Measurements from ENCODE around the gene AMN.

AMN gene

DNA sequence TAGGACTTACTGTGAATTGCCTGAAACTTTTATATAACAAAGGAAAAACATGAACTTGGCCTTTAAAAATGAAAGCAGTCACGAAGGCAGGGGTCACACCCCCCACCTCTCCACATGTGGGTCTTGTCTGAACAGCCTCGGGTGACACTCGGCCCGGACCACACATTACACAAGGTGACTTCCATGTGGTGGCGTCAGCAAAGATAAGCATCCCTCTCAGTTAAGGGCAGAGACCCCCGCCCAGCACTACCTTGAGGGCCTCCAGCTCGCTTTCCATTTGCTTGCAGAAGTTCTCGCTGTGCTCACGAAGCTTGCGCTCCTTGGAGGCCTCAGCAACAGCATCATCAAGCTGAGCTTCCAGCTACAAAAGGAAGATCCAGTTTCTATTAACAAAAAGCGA lies 47.4 kb downstream of the AMN start:
- no peak for DNase-seq

DNA sequence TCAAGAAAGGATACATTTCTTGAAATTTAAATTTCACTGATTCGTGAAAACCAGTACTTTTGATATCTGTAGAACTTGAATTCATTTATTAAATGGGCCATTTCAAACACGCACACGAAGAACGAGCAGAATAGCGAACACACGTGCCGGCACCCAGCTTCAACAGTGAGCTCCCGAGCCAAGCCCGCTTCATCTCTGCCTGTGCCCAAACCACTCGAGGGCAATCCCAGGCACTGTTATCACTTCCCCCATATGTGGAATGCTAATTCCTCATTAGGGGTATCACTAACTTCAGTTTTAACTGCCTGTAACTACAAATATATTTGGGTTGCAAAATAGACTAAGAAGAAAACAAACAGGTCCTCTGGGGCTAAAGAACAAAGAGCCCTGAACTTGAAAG lies 48.0 kb downstream of the AMN start:
- DNase-seq, result no peak

GRCh38 chr14:102971314-102971713 lies 48.9 kb downstream of the AMN start:
- no peak for DNase-seq

GRCh38 chr14:102971836-102972606 lies 49.6 kb downstream of the AMN start:
- no peak for DNase-seq

GRCh38 chr14:102973706-102974285 lies 51.3 kb downstream of the AMN start:
- no peak for DNase-seq

DNA sequence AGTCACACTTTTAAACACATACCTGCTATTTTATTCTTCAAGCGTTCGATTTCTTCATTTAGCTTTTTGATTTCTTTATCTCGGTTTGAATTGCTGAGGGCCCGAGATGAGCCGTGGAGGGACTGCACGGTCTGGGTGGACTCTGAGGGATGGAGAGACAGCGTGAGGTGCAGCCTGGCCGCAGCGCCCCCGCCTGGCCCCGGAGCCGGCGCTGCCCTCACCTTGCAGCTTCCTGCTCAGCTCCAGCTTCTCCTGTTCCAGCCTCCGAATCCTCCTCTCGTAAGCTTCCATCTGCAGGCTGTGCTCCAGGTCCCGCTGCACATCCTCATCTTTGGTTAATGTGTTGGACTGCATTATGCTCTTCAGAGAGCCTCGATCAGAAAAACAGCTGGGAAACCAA lies 53.2 kb downstream of the AMN start:
- no peak for DNase-seq

DNA sequence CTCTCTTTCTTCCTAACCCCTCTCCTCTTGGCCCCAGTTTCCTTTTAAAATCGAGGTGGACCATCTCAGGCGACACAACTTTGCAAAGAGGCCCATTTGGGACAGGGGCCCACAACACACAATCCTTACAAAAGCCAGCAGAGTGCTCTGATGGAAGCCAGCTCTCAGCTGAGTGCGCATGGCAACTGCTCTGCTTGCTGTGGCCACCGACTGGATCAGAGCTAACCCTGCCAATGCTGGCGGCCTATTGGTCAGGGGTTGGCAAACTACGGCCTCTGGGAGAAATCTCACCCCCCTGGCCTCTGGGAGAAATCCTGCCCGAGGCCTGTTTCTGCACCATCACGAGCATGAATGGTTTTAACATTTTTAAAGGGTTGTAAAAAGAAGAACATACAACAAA lies 55.0 kb downstream of the AMN start:
- DNase-seq, result no peak

GRCh38 chr14:102979406-102979805 lies 56.9 kb downstream of the AMN start:
- peak; percentile 24 to 31 for DNase-seq

DNA sequence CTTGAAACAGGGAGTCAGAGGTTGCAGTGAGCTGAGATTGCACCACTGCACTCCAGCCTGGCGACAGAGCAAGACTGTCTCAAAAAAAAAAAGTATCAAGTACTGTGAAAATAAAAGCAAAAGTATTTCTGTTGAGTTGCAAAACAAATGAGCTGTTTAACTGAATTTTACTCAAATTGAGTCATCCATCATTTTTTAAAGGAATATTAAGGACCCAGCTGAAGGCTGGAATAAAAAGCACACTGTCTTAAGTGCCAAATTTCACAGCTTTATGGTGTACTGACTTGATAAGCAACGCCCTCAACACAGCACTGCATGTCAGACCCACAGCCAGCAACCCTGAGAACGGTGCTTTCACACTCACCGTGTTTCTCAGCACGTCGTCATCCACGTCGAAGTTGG lies 57.9 kb downstream of the AMN start:
- no peak for DNase-seq
